ENCODE data around the gene ST3GAL3.
"Not testable (repeated sequence)": the region's sequence is repeated elsewhere in the genome, so short reads cannot be mapped to it uniquely, and the experiment has no call there.

ST3GAL3 gene

GRCh38 chr1:43831851-43832250 is 124.5 kb downstream of the ST3GAL3 start:
- no peak for DNase-seq

- DNase-seq, result no peak
Measured at GRCh38 chr1:43832255-43832654, 124.9 kb downstream of the ST3GAL3 start.

GRCh38 chr1:43832998-43833397 is 125.7 kb downstream of the ST3GAL3 start:
- DNase-seq, result no peak

GRCh38 chr1:43833902-43834279 is 126.6 kb downstream of the ST3GAL3 start:
- not testable (repeated sequence) for DNase-seq

GRCh38 chr1:43834280-43835081 is 127.1 kb downstream of the ST3GAL3 start:
- DNase-seq, result no peak

GRCh38 chr1:43835082-43836021 is 128.0 kb downstream of the ST3GAL3 start:
- no peak for DNase-seq

- DNase-seq, result peak; percentile 55
Measured at GRCh38 chr1:43836267-43836951, 129.1 kb downstream of the ST3GAL3 start.

- no peak for DNase-seq
Measured at GRCh38 chr1:43839056-43839455, 131.7 kb downstream of the ST3GAL3 start.

- no peak for DNase-seq
Measured at GRCh38 chr1:43841321-43842174, 134.2 kb downstream of the ST3GAL3 start.

- no peak for DNase-seq
Measured at GRCh38 chr1:43842175-43842498, 134.8 kb downstream of the ST3GAL3 start.

- no peak for DNase-seq
Measured at GRCh38 chr1:43843684-43844083, 136.3 kb downstream of the ST3GAL3 start.

GRCh38 chr1:43844114-43844513 is 136.8 kb downstream of the ST3GAL3 start:
- DNase-seq, result no peak

GRCh38 chr1:43847290-43847689 is 140.0 kb downstream of the ST3GAL3 start:
- no peak for DNase-seq

GRCh38 chr1:43847882-43848281 is 140.5 kb downstream of the ST3GAL3 start:
- DNase-seq, result no peak

GRCh38 chr1:43849670-43850069 is 142.3 kb downstream of the ST3GAL3 start:
- DNase-seq, result no peak

- no peak for DNase-seq
Measured at GRCh38 chr1:43850591-43851233, 143.4 kb downstream of the ST3GAL3 start.

- DNase-seq, result no peak
Measured at GRCh38 chr1:43851561-43852338, 144.4 kb downstream of the ST3GAL3 start.

GRCh38 chr1:43853161-43853921 is 146.0 kb downstream of the ST3GAL3 start:
- DNase-seq, result peak; percentile 39

GRCh38 chr1:43854473-43854872 is 147.1 kb downstream of the ST3GAL3 start:
- DNase-seq, result no peak

GRCh38 chr1:43856188-43856587 is 148.9 kb downstream of the ST3GAL3 start:
- DNase-seq, result no peak

Measured in CD4-positive, alpha-beta T cell treated with Interleukin-12 subunit alpha and Interleukin-12 subunit beta, for 1 hour (primary cell).